HUDEP-2 (cell line): Measurements from ENCODE around the gene CDH11.

Experiments
- DNase-seq, 76 experiments: peaks; one replicate each; lab custom pipeline; 2025; ENCODE audit not compliant: unreplicated experiment in 76 of 76; lab: John Stamatoyannopoulos, UW

Gene CDH11

DNA sequence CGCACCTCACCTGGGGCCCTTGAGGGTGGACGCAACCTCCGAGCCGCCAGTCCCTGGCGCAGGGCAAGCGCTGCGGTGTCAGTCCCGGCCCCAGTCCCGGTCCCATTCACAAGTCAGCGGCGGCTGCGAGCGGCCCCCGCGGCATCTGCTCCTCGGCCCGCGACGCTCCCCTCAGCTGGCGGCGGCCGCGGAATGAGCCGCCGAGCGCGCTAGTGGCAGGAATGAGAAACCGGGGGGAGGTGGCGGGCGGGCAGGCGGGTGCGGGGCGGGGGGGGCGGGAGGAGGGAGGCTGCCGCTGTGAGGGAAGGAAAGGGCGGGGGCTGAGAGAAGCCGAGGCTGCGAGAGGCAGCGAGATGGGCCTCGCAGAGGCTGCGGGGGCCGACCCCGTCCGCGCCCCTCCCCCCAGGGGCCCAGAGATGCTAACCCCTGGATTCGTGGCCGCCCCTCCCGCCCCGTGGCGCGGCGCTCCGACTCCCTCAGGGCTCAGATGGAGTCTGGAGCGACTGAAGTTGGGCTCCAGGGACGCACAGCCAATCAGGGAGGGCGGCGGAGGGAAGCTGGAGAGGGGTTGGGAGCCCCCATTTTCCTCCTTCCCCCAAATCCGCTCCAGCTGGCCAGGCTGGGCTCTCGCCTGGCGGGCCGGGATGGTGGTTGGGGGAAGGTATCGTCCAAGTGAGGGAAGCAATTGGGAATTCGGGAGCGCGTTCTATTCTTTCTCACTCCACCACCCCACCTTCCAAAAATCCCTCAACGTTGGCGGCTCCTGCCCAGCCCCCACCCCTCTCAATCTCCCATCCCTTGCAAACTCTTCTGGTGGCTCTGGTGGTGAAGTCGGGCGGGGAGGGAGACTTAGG is at the start of gene CDH11:
Gene CDH11 (minus strand): TSS at position 194 of the 854 bp plus-strand sequence. CDS start 117,194 bp downstream, outside the sequence.
- no peak for DNase-seq

DNA sequence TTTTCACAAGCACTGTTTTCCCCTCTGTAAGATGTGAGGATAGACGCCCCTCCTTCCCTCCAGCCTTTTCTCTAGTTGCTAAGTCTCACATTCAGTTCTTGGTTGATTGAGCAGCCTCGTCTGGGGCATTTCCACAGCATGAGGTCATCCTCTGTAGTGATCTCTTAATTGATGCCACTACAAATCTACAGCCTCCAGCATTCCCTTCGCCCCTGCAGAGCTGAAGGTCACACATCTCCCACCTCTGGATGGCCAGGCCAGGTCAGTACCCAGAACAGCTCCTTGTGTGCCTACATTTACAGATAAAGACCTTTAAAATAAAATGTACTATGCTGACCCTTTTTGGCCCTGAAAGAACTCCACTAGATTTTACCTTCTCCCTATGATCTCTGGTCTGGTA is 32.5 kb upstream of the CDH11 start:
- no peak for DNase-seq

- no peak for DNase-seq
Measured at GRCh38 chr16:65153365-65154105, 31.7 kb upstream of the CDH11 start.

DNA sequence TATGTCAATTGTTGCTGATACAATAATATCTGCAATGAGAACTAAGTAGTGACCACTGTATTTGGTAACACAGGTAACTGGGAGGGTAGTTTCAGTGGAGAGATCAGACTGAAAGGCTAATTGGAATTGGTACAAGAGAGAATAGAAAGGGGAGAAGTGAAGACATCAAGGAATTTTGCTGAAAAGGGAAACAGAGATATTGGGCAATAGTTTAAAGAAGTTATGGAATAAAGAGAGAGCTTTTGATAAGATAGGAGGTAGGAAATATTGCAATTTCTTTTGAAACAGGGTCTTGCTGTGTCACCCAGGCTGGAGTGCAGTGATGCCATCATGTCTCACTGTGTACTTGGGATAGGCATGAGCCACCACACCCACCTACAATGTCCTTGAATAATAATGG is 26.9 kb upstream of the CDH11 start:
- no peak for DNase-seq

DNA sequence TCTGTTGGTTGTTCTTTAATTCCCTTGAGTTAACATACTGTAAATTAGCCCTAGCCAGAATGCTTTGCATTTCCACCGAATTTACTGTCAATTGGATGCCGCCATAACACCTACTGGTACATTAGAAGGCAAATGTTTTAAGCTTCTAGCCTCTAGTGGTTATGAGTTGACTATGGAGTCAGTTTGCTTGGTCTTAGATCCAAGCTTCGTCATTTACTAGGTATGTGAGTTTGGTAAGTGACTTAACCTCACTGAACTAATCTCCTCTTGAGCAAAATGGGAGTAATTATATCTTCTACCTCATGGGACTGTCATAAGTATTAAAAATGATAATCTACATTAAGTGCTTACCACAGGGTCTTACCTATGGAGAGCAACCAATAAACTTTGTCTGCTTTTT is 20.4 kb upstream of the CDH11 start:
- no peak for DNase-seq

GRCh38 chr16:65136681-65137080 is 14.8 kb upstream of the CDH11 start:
- no peak for DNase-seq

GRCh38 chr16:65126845-65127624 is 5.2 kb upstream of the CDH11 start:
- no peak for DNase-seq

- no peak for DNase-seq
Measured at GRCh38 chr16:65125871-65126270, 4.0 kb upstream of the CDH11 start.

DNA sequence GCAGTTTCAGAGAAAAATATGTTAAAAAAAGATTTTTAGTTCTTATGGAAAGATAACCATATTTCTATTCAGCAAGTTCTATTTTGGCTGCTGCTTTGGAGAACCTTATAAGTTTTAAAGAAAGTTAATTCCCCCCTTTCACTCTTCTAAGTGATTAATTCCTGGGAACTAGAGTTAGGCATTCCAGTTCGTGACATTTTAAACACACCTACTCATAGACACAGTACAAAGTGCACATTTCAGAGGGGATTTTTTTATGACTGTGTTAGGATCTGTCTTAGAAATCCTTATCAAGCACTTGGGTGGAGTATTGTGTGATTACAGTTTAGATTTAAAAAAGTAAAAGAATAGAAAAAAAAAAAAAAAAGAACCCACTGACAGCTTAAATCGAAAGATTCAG is 3.5 kb upstream of the CDH11 start:
- DNase-seq, result no peak

DNA sequence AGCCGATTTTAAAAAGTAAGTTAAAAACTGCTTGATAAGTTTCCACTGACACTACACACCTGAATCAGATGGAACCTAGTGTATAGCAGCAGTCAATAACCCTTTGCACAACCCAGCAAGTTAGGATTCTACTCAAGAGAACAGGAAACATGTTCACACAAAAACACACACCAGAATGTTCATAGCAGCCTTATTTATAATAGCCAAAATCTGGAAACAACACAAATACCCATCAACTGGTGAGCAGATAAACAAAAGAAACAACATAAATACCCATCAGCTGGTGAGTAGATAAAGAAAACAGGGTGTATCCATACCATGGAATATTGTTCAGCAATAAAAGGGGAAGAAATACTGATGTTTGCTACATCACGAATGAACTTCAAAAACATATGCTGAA is 2.7 kb upstream of the CDH11 start:
- peak in 1 of 76 experiments; percentile 45 for DNase-seq

DNA sequence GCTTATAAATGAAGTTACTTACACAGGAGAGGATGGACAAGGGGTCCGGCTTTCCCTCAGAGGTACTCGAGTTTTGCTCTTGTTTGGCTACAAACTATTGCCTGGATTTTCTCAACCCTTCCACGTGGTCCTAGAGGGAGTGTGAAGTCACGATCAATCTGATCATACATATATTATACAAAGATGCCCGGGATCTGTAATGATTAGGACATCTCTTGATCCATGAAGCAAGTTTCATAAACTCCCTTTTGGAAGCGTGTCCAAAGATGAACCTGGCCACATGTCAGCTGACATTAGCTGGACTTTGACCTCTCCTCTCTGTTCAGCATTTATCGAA is 2.3 kb upstream of the CDH11 start:
- DNase-seq, result no peak

- no peak for DNase-seq
Measured at GRCh38 chr16:65123396-65124211, 1.7 kb upstream of the CDH11 start.

- DNase-seq, result no peak
Measured at GRCh38 chr16:65122724-65123395, 997 bp upstream of the CDH11 start.

- DNase-seq, result no peak
Measured at GRCh38 chr16:65120831-65121721, 787 bp downstream of the CDH11 start.

DNA sequence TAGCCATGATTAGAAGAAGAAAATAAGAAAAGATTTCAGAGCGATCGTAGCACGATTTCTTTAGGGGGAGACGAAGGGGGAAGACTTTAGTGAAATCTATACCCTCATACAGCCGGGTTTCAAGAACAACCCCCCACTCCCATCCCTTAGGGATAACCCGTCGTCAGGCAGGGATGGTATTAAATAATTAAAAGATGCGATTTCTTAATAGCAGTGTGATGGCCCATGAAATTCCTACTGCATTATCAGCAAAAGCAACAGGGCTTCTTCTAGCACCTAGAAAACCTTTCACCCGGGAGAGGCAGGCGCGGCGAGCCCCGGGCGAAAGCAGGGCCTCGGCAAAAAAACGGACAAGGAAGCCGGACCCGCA is 1.4 kb downstream of the CDH11 start:
- DNase-seq, result no peak

DNA sequence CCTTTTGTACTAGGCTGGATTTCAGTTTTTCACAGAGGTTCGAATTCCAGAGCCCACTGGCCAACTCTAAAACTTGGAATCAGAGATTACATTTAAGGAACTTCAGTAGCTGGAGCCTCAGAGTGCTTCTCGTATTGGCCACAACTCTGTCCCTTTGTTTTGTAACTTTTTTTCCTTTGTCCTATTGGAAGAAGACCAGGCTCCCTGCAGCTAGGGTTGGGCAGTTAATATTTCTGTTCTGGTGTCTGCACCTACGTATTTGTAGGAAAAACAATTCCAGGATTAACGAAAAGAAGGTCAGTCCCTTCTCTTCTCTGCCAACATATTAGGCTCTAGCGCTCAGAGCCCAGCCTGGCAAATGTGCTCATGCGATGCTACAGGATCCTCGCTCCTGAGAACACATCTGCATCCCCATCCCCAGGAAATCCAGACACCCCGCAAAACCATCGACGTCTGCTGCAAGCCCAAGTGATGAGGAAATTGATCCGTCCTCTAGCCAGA is 1.9 kb downstream of the CDH11 start:
- DNase-seq, result no peak

DNA sequence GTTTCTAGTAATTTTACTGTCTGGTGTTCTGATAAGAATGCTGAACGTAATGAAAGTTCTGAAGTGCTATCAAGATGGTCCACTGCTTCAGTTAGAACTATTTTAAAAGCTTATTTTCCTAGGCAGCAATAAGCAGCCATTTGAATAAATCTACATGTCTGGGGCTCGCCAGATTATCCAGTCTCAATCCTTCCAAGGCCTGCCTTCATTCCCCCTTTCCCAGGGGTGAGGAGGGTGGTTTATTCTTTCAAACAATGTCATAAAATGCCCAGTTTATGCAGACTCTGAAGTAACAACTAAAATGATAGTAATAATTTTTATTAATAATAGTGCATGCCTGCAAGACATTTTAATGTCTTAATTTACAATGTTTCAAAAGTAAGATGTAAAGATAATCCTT is 2.4 kb downstream of the CDH11 start:
- no peak for DNase-seq

GRCh38 chr16:65118871-65119270 is 3.0 kb downstream of the CDH11 start:
- DNase-seq, result no peak
